ENCODE results near the gene ACTR3. TPM values are rescaled to one million over a fixed set of nuclear protein-coding genes. Genes with fewer than 3 reads are reported as not detected.
"Not testable (repeated sequence)": the region's sequence is repeated elsewhere in the genome, so short reads cannot be mapped to it uniquely, and the experiment has no call there.

ACTR3 gene
- polyA plus RNA-seq, 3 donors: 36.9 to 78.2 (median 65.1) TPM

- WGBS, 3 donors: 89 to 97% (median 94%) methylated on average over 5 of the region's 5 CpGs
- no peak overlapping the region for H3K27ac ChIP-seq (ENCODE audit: low read depth, low read length)
Measured at GRCh38 chr2:113940891-113941290, 51.0 kb downstream of the ACTR3 start.

- 95 to 98% (median 98%) methylated on average over 2 of the region's 2 CpGs for WGBS, 3 donors
- not testable (repeated sequence) for H3K27ac ChIP-seq (ENCODE audit: low read depth, low read length)
Measured at GRCh38 chr2:113945784-113946183, 55.9 kb downstream of the ACTR3 start.

GRCh38 chr2:113950906-113951305 lies 61.0 kb downstream of the ACTR3 start:
- not testable (repeated sequence) for H3K27ac ChIP-seq (ENCODE audit: low read depth, low read length)
- WGBS, 3 donors: 67 to 94% (median 84%) methylated on average over 3 of the region's 3 CpGs

- WGBS, 3 donors: 92 to 94% (median 93%) methylated on average over 5 of the region's 5 CpGs
Measured at GRCh38 chr2:113961000-113961399, 71.1 kb downstream of the ACTR3 start.

GRCh38 chr2:113962692-113963480 lies 73.0 kb downstream of the ACTR3 start:
- 64 to 84% (median 82%) methylated on average over 4 of the region's 4 CpGs for WGBS, 3 donors
- H3K27ac ChIP-seq (ENCODE audit: low read depth, low read length): no peak overlapping the region

More at GRCh38 chr2:113961000-113961399, 71.1 kb downstream of the ACTR3 start:
- no peak overlapping the region for H3K27ac ChIP-seq (ENCODE audit: low read depth, low read length)

- 71 to 83% (median 74%) methylated on average over 3 of the region's 3 CpGs for WGBS, 3 donors
- no peak overlapping the region for H3K27ac ChIP-seq (ENCODE audit: low read depth, low read length)
Measured at GRCh38 chr2:113963965-113964364, 74.1 kb downstream of the ACTR3 start.

GRCh38 chr2:113964436-113964835 lies 74.5 kb downstream of the ACTR3 start:
- H3K27ac ChIP-seq (ENCODE audit: low read depth, low read length): no peak overlapping the region
- WGBS, 3 donors: 88 to 94% (median 89%) methylated on average over 5 of the region's 5 CpGs

GRCh38 chr2:113965228-113965627 lies 75.3 kb downstream of the ACTR3 start:
- H3K27ac ChIP-seq (ENCODE audit: low read depth, low read length): no peak overlapping the region
- 78 to 90% (median 84%) methylated on average over 5 of the region's 5 CpGs for WGBS, 3 donors

- no peak overlapping the region for H3K27ac ChIP-seq (ENCODE audit: low read depth, low read length)
- 24 to 28% (median 26%) methylated on average over 1 of the region's 1 CpG for WGBS, 3 donors
Measured at GRCh38 chr2:113965644-113966043, 75.8 kb downstream of the ACTR3 start.

GRCh38 chr2:113966171-113966570 lies 76.3 kb downstream of the ACTR3 start:
- 74 to 84% (median 79%) methylated on average over 5 of the region's 5 CpGs for WGBS, 3 donors
- no peak overlapping the region for H3K27ac ChIP-seq (ENCODE audit: low read depth, low read length)

- WGBS, 3 donors: 34 to 36% (median 35%) methylated on average over 5 of the region's 5 CpGs
- no peak overlapping the region for H3K27ac ChIP-seq (ENCODE audit: low read depth, low read length)
Measured at GRCh38 chr2:113966832-113967231, 76.9 kb downstream of the ACTR3 start.

- 90 to 96% (median 95%) methylated on average over 1 of the region's 1 CpG for WGBS, 3 donors
- no peak overlapping the region for H3K27ac ChIP-seq (ENCODE audit: low read depth, low read length)
Measured at GRCh38 chr2:113967272-113967671, 77.4 kb downstream of the ACTR3 start.

GRCh38 chr2:113972766-113973165 lies 82.9 kb downstream of the ACTR3 start:
- H3K27ac ChIP-seq (ENCODE audit: low read depth, low read length): no peak overlapping the region
- WGBS, 3 donors: 85 to 91% (median 89%) methylated on average over 3 of the region's 3 CpGs

GRCh38 chr2:113973810-113974209 lies 83.9 kb downstream of the ACTR3 start:
- WGBS, 3 donors: 75 to 92% (median 91%) methylated on average over 4 of the region's 4 CpGs
- no peak overlapping the region for H3K27ac ChIP-seq (ENCODE audit: low read depth, low read length)

GRCh38 chr2:113974727-113975126 lies 84.8 kb downstream of the ACTR3 start:
- no peak overlapping the region for H3K27ac ChIP-seq (ENCODE audit: low read depth, low read length)
- 48 to 82% (median 76%) methylated on average over 4 of the region's 4 CpGs for WGBS, 3 donors

- H3K27ac ChIP-seq (ENCODE audit: low read depth, low read length): no peak overlapping the region
- 76 to 81% (median 78%) methylated on average over 7 of the region's 7 CpGs for WGBS, 3 donors
Measured at GRCh38 chr2:113976277-113976928, 86.5 kb downstream of the ACTR3 start.

GRCh38 chr2:113977060-113977659 lies 87.3 kb downstream of the ACTR3 start:
- 83 to 89% (median 88%) methylated on average over 8 of the region's 8 CpGs for WGBS, 3 donors
- H3K27ac ChIP-seq (ENCODE audit: low read depth, low read length): no peak overlapping the region

- H3K27ac ChIP-seq (ENCODE audit: low read depth, low read length): no peak overlapping the region
- 31 to 59% (median 51%) methylated on average over 16 of the region's 16 CpGs for WGBS, 3 donors
Measured at GRCh38 chr2:113977660-113978523, 88.0 kb downstream of the ACTR3 start.
